B cell (primary cell): ENCODE data around the gene SLC37A2.

Source experiments
- EZH2 ChIP-seq: IDR thresholded peaks from 2 replicates; pipeline ENCODE4 v1.6.1; 2012; ENCODE audit warnings: borderline replicate concordance, low read depth, mild to moderate bottlenecking, moderate library complexity, low read length; ENCODE audit not compliant: insufficient read depth, poor library complexity, severe bottlenecking
- TF ChIP-seq, protein P1 (sequence below): fragments of 200-600 bp; IDR thresholded peaks from one replicate; pipeline ENCODE4 v1.8.0; 2022; ENCODE audit warnings: antibody characterized with exemption, mild to moderate bottlenecking

DNA sequence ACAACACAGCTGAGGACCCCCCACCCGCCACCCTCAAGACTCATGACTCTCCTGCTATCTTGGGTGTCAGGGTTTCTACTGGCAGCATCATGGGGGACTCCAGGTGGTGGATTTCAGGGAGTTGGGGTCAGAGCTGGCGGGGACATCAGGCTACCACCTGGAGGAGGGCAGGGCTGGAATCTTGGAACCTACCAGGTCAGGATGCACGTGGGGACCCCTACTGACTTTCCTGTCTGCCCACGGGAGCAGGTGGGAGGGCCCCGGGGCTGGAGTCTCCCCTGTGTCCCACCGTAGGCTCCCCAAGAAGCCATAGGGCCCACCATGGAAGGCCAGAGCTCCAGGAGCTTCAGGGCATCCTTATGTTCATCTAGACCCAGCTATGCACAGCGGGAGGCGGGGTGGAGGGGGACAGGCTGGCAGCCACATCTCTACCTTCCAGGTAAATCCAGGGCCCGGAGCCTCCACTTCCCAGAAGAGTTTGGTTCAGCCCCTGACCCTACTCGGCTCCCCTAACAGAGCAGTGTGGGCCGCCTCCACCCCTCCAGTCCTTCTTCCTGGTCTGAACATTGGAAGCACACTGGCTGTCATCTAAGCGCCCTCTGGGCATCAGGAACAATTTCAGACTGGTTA is 10.0 kb downstream of the SLC37A2 start:
- TF ChIP-seq, protein P1, sequence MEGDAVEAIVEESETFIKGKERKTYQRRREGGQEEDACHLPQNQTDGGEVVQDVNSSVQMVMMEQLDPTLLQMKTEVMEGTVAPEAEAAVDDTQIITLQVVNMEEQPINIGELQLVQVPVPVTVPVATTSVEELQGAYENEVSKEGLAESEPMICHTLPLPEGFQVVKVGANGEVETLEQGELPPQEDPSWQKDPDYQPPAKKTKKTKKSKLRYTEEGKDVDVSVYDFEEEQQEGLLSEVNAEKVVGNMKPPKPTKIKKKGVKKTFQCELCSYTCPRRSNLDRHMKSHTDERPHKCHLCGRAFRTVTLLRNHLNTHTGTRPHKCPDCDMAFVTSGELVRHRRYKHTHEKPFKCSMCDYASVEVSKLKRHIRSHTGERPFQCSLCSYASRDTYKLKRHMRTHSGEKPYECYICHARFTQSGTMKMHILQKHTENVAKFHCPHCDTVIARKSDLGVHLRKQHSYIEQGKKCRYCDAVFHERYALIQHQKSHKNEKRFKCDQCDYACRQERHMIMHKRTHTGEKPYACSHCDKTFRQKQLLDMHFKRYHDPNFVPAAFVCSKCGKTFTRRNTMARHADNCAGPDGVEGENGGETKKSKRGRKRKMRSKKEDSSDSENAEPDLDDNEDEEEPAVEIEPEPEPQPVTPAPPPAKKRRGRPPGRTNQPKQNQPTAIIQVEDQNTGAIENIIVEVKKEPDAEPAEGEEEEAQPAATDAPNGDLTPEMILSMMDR: no peak
- TF ChIP-seq EZH2: no peak
